Heart left ventricle (tissue), 13 donors: ENCODE results near the gene CEACAM16.

Experiments used
- POLR2A ChIP-seq, 2 donors: fragments of 450-650 bp; IDR thresholded peaks; one replicate each; pipeline ENCODE4 v1.6.1; 2017; ENCODE audit warnings: antibody characterized with exemption in 2 of 2, mild to moderate bottlenecking in 2 of 2, moderate library complexity in 2 of 2
- TF ChIP-seq, protein P1 (sequence below), 12 donors: fragments of 200-600 bp; sonication (generic) in 4 of 12; IDR thresholded peaks; one replicate each; pipeline versions ENCODE4 v1.5.0 to v1.8.0; 2018 to 2022; ENCODE audit warnings: antibody characterized with exemption in 12 of 12, mild to moderate bottlenecking in 5 of 12
- donor health status: ischemic (EF 13 %, LVEDD 7.1; RV severe dilation, severe dysfunction).
- donor health status: DM: no; HTN: yes; CAD: no.
- donor health status: DM: no; HTN: no; CAD: no.
- donor health status: ischemic (EF 25% LVEDD 6.9; RV normal size, moderate dysfunction).
- donor health status: ischemic (EF 25% LVEDD 5.7; RV mildly dilated, moderate dysfunction).
- donor health status: ischemic (EF 35%, LVEDD 5.7; RV mildly dilated, moderate dysfunction).
- donor health status: nonischemic (EF 11% LVEDD 7.7; RV severe dilation, severe dysfunction).
- donor health status: DM: yes; HTN: yes; CAD: no.
- donor health status: PGD.
- donor health status: ischemic (EF 29% LVEDD 5.4; RV normal size, mild dysfunction).
- donor health status: nonischemic (EF 23%, LVEDD 6.1; RV moderate dilation, normal function).

DNA sequence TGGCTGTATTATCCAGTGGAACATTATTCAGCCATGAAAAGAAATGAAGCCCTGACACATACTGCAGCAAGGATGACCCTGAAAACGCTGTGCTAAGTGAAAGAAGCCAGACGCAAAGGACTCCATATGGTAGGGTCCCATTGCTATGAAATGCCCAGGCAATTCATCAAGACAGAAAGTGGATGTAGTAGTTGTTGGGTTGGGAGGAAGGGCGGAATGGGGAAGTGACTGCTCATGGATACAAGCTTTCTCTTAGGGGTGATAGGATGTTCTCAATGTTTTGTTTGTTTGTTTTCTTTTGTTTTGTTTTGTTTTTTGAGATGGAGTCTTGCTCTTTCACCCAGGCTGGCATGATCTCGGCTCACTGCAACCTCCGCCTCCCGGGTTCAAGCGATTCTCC is 11.1 kb upstream of the CEACAM16 start:
- TF ChIP-seq, protein P1, sequence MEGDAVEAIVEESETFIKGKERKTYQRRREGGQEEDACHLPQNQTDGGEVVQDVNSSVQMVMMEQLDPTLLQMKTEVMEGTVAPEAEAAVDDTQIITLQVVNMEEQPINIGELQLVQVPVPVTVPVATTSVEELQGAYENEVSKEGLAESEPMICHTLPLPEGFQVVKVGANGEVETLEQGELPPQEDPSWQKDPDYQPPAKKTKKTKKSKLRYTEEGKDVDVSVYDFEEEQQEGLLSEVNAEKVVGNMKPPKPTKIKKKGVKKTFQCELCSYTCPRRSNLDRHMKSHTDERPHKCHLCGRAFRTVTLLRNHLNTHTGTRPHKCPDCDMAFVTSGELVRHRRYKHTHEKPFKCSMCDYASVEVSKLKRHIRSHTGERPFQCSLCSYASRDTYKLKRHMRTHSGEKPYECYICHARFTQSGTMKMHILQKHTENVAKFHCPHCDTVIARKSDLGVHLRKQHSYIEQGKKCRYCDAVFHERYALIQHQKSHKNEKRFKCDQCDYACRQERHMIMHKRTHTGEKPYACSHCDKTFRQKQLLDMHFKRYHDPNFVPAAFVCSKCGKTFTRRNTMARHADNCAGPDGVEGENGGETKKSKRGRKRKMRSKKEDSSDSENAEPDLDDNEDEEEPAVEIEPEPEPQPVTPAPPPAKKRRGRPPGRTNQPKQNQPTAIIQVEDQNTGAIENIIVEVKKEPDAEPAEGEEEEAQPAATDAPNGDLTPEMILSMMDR (IDR thresholded peaks at IDR 0.05): no peak
- no peak for TF ChIP-seq POLR2A (IDR thresholded peaks at IDR 0.05)
